Glomerular visceral epithelial cell (primary cell): ENCODE results near the gene SLCO1A2.

Experiments used
- DNase-seq: peaks from one replicate; pipeline ENCODE4 v3.0.0-alpha.2; 2016; ENCODE audit errors: extremely low spot score

Gene SLCO1A2

DNA sequence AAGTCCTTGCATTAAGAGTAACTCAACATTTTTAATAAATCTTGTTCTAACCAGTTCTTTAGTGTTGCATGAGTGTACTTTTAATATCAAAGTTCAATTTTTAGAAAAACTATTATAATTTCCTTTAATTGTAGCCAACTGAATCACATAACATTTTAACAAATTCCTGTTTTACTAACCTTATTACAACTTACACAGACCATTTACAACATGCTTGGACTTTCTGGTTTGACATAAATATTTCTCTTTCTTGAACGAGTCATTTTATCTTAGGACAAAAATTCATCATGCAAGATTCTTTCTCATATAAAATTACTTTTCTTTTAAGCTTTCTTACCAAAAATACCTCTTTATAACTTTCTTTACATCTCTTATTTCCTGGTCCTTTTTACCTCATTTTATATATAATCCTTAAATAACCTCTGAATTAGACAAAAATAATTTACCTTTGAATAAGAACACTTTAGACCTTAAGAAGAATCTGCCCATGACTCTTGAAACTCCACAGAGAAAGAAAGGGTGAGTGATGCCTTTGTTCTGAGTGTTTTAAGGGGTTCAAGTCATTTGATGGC, 3.9 kb downstream of the SLCO1A2 start:
- DNase-seq = peak; percentile 4

- no peak for DNase-seq
These were observed 6.1 kb downstream of the SLCO1A2 start for GRCh38 chr12:21328578-21328977.

DNA sequence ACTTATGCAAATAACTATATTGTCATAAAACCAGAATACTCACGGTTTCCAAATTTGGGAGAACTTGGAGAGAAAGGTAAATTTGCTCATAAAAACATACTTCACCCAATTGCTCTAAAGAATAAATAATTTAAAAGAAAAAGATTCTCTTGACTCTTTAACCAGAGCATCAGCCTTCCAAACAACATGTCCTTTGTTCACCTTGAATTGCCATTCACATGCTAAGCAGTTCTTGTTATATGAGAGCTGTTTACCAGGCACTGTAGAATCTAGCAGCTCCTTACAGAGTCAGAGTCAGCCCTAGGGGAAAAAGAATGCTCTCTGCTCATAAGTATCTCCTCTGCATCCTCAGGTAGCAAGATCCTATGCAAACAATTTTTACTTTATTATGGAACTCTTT, 10.2 kb downstream of the SLCO1A2 start:
- DNase-seq = no peak

DNA sequence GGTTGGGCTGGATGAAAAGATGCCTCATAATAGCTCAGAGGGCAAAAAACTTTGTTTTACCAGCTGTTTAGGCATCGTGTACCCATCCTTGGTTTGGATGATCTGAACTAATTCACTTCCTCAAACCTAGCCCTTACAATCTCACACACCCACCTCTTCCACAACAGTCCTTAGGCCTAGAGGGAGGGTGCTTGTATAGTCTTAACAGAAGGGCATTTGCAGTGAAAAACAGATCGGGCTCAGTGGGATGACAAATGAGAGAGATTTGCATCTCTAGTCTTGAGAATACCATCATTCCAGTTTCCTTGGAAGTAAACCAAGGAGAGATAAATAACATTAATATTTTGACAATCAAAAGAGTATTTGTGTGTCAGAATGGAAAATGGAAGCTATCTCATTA, 11.0 kb downstream of the SLCO1A2 start:
- DNase-seq = no peak

DNA sequence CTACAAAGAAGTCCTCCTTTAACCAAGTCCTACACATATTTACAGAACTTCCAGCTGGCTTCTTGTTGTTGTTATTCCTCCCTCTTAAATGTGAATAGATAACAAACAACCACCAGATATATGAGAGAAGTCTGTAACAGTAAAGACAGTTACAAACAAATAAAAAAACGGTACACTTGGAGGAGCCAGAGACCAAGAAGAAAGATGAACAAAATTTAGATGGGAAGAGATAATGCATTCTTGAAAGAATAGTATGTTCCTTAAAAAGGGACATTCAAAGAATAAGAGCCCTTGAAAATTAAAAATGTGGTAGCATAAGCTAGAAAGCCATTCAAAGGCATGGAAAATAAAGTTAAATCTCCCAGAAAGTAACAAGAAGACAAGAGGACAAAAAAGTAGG, 25.9 kb downstream of the SLCO1A2 start:
- DNase-seq = no peak

DNA sequence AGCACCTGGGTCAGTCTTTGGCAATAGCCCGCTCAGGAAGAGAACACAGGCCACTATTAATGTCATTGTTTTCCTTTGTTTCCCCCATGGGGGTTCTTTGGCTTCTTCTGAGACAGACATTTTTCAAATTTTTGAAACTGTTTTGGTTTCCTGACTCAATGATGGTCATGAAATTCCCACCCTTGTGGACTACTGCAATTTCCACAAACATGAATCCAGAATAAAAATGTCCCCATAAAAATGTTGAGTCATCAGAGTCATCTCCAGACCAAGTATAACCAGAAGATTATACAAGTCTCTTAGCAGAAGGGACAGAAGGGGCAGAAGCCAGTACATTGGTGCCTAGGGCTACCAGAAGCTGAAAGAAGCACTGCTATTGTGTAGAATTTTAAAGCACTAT, 29.1 kb downstream of the SLCO1A2 start:
- DNase-seq = no peak

- DNase-seq = no peak
These were observed 34.1 kb downstream of the SLCO1A2 start for GRCh38 chr12:21300632-21301031.

GRCh38 chr12:21296751-21297406, 37.8 kb downstream of the SLCO1A2 start:
- DNase-seq = peak; percentile 23

DNA sequence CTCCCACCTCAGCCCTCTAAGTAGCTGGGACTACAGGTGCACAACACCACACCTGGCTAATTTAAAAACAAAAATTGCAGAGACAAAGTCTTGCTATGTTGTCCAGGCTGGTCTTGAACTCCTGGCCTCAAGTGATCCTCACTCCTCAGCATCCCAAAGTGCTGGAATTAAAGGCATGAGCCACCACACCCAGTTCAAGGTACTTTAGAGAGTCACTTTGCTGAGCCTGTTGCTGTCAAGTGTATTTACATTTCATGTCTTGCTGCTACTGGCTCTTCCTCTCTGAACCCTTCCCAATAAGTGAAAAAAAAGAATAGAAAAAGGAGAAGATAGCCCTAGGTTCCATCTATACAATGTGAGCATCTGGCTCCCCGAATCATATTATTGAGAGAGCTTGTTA, 38.4 kb downstream of the SLCO1A2 start:
- no peak for DNase-seq

GRCh38 chr12:21294176-21294575, 40.5 kb downstream of the SLCO1A2 start:
- no peak for DNase-seq

DNA sequence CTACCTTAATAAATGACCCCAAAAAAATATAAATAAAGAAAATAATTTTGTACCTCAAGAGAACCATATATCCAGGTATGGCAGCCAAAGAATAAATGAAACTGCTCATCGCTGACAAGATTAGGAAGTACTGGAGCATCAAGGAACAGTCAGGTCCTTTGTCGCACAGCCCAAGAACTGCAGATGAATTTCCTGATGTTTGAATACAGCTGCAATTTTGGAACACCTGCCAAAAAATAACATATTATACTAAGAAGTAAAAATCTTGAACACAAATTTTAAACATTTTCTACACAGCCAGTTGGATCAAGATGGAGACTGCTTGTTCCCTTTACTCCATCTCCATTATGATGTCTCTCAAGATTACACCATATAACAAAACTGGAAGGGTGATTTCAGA, 42.6 kb downstream of the SLCO1A2 start:
- DNase-seq = no peak

DNA sequence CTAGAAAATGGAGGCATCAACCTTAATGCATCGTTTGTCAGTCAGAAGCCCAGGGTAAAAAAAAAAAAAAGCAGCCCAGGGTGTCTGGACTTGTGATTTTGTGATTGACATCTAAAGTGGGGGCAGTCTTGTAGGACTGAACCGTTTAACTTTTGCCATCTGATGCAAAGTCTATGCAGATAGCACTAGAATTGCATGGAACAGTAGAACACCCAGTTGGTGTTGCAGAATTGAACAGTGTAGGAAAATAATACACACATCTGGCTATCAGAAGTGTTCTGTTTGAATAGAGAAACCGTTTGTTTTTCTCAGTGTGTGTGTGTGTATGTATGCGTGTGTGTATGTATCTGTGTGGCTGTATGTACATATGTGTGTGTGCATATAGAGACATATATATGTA, 45.0 kb downstream of the SLCO1A2 start:
- no peak for DNase-seq

DNA sequence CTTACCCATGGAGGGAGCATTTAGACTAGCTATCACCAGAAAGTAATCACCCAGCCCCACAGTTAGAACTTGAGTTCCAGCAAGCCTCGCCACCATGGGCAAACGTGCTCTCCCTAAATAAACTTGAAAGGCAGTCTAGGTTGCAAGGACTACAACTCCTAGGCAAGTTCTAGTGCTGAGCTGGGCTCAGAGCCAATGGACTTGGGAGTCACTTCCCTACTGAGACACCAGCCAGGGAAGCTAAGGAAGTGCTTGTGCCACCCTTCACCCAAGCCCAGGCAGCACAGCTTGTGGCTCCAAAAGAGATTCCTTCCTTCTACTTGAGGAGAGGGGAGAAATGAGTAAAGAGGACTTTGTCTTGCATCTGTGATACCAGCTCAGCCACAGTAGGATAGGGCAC, 57.9 kb downstream of the SLCO1A2 start:
- no peak for DNase-seq

DNA sequence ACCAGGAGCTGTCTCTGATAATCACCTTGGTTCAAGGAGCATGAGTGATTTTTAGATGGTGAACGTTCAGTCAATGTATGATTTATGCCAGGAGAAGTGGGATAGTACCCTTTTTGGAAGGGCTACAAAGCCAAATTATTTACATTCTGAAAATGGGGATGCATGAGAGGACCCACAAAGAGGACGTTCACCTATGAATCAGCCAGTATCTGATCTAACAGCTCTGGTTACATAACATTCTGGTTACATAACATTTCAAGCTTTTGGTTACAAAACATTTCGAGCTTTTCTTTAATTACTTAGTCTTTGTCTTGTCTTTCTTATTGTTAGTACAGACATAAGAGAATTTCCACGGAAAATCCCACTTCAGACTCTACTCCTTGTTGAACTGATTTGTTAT, 68.8 kb downstream of the SLCO1A2 start:
- DNase-seq = no peak

DNA sequence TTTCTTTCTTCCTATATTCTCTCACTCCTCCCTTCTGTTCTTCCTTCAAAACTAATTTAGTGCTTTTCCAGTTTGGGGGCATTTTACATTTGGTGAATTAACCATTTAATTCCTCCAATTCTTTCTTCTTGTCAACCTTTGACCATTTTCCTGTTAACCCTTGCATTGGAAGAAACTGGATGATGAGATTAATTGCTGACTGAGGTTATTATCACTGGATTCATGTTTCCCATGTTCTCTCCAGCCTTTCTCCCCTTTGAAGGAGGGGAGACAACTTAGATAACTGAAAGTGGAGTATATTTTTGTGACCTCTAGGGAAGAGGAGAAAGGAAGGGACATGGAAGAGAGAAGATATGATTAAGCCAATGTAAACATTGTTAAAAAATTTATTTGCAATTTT, 70.5 kb downstream of the SLCO1A2 start:
- no peak for DNase-seq

- no peak for DNase-seq
These were observed 77.5 kb downstream of the SLCO1A2 start for GRCh38 chr12:21257172-21257571.

DNA sequence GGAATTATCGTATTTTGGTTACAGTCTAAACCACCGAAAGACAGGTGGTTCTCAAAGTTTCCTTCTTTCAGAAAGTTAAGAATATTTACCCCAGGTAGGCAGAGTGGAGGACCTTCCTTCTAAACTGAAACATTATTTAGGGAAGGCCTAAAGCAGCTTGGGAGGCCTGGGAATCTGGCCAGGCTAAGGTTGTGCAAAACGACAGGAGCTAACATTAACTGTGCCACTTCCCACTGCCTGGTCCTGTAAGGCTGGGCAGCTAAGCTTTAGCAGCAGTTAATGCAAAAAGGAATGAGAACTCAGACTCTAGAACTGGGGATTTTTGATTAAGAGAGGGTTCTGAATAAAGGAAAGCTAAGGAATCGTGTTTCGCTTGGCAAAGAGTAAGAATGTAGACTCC, 82.6 kb downstream of the SLCO1A2 start:
- DNase-seq = no peak

- no peak for DNase-seq
These were observed 86.0 kb downstream of the SLCO1A2 start for GRCh38 chr12:21248679-21249078.

GRCh38 chr12:21239866-21240265, 94.9 kb downstream of the SLCO1A2 start:
- DNase-seq = no peak

DNA sequence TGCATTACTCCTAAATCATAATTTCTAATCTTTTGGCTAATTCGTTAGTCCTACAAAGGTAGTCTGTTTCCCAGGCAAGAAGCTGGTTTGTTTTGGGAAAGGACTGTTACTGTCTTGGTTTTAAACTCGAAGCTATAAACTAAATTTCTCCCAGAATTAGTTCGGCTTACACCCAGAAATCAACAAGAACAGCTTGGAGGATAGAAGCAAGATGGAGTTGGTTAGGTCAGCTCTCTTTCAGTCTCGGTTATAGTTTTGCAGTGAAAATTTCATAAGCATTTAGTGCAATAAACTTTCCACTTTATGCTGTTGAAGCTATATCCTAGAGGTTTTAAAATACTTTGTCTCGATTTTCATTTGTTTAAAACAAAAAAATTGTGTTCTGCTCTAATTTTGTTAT, 100.3 kb downstream of the SLCO1A2 start:
- DNase-seq = no peak

DNA sequence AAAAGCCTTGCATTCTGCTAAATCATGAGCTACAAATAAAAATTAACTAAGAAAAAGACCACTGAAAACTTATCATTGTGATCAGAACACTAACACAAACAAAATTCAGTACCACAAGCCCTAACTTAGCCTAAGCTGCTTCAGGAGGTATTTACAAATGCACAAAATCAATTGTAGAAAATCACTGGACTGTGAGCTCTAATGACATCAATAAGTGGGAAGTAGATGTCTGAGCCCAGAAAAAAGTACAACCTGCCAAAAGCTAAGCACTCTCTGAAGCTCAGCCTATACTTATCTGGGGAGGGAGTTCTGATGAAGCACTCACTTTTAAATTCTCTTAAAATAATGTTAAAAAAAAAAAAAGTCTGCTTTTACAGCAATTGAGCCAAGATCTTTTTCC, 110.8 kb downstream of the SLCO1A2 start:
- DNase-seq = no peak

DNA sequence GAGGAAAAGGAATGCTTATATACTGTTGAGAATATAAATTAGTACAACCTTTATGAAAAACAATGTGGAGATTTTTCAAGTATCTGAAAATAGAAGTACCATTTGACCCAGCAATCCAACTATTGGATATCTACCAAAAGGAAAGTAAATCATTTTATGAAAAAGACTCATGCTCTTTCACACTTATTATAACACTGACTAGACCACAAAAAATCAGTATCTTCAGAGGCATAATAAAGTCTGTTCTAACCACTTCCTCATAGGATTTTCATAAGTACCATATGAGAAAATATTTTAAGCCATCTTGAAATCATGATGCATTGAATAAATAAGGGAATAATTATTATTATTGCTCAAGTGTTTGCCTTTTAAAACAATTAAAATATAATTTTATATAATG, 112.9 kb downstream of the SLCO1A2 start:
- no peak for DNase-seq

DNA sequence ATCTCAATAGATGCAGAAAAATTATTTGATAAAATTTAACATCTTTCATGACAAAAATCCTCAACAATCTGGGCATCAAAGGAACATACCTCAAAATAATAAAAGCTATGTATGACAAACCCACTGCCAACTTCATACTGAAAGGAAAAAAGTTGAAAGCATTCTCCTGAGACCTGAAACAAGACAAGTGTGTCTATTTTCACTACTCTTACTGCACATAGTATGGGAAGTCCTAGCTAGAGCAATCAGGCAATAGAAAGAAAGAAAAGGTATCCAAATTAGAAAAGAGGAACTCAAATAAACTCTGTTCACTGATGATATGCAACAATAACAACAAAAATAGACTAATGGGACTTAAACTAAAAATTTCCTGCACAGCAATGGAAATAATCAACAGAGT, 113.6 kb downstream of the SLCO1A2 start:
- DNase-seq = no peak

GRCh38 chr12:21220266-21220665, 114.5 kb downstream of the SLCO1A2 start:
- DNase-seq = no peak
